ENCODE data around the gene BRD2. TPM values are rescaled to one million over a fixed set of nuclear protein-coding genes. Genes with fewer than 3 reads are reported as not detected.

BRD2 gene
- total RNA-seq, 3 donors from 2014 or later, result 338 to 358 (median 348) TPM

GRCh38 chr6:32943864-32944649 lies 24.3 kb upstream of the BRD2 start:
- Mint-ChIP-seq H3K9me3 (no peaks in the 10 kb centered on the region), H3K36me3 (ENCODE audit: insufficient read depth) (no peaks in the 10 kb centered on the region), H3K4me3 (peak overlapping the region; percentile 57), H3K27me3 (ENCODE audit: low read depth) (no peaks in the 10 kb centered on the region), H3K4me1 (ENCODE audit: low read depth) (peaks cover 73% of the 10 kb centered on the region)
- ATAC-seq (peak; percentile 47 to 53), DNase-seq (no peak)

- ATAC-seq (no peak), DNase-seq (peak; percentile 46)
- Mint-ChIP-seq H3K4me1 (ENCODE audit: low read depth) (peaks cover 79% of the 10 kb centered on the region), H3K36me3 (ENCODE audit: insufficient read depth) (no peaks in the 10 kb centered on the region), H3K9me3 (no peaks in the 10 kb centered on the region), H3K4me3 (peak overlapping the region; percentile 5), H3K27me3 (ENCODE audit: low read depth) (no peaks in the 10 kb centered on the region)
These were observed 23.2 kb upstream of the BRD2 start for GRCh38 chr6:32945108-32945760.

DNA sequence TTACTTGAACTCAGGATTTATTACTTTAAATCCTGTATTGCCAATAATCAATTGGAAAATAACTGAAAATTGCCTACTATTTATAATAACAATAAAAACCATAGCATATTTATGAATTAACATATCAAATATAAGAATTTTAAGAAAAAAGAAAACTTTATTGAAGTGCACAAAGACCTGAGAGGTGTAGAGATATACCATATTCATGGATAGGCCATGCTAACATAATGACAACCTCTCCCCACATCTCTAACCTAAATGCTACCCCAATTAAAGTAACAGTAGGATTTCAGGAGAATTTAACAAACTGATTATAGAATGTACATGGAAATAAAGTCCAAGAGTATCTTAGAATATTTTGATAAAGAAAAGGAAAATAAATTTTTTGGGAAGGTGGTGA lies 22.4 kb upstream of the BRD2 start:
- Mint-ChIP-seq H3K36me3 (ENCODE audit: insufficient read depth) (no peaks in the 10 kb centered on the region), H3K27me3 (ENCODE audit: low read depth) (no peaks in the 10 kb centered on the region)
- no peak for ATAC-seq

GRCh38 chr6:32946893-32947292 lies 21.5 kb upstream of the BRD2 start:
- Mint-ChIP-seq H3K4me1 (ENCODE audit: low read depth) (peaks cover 67% of the 10 kb centered on the region), H3K36me3 (ENCODE audit: insufficient read depth) (no peaks in the 10 kb centered on the region), H3K27me3 (ENCODE audit: low read depth) (no peaks in the 10 kb centered on the region), H3K4me3 (no peak overlapping the region), H3K9me3 (no peaks in the 10 kb centered on the region)
- no peak for DNase-seq
- no peak for ATAC-seq

More for the DNA sequence above, 22.4 kb upstream of the BRD2 start:
- Mint-ChIP-seq H3K9me3 (no peaks in the 10 kb centered on the region), H3K4me1 (ENCODE audit: low read depth) (peaks cover 75% of the 10 kb centered on the region), H3K4me3 (no peak overlapping the region)
- no peak for DNase-seq

DNA sequence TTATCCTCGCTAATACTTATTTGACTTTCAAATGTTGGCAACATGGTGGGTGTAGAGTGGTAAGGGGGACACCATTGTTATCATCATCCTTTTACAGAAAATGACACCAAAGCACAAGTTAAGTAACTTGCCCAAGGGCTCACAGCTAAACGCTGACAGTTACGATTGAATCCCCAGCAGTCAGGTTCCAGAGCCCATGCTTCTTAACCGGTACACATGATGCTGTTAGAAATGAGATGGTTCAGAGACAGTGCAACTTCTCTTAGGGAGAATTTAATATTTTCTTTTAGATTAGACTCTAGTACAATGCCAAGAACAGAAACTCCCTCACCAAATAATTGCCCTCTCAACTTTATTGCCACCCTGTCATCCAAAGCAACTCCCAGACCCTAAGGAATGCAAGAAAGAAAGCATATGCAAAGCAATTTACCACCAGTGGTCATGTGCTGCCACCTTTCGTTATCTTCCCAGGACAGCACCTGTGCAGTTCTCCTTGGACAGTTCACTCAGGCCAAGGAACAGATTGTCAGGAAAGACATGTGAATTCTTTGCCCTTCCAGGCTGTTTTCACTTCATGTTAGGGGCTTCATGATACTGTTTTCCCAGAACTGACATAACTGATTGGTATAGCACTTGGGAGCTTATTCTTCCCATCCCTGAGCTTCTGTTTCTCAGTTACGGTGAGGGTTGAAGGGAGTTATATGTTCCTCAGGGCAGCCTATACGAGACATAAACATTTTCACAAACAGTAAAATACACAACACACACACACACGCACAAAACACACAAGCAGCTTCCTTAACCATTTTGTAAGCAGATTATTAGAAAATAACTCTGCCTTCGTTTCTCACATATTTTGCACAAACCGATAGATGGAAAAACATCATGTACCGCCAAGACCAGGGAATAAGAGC lies 20.6 kb upstream of the BRD2 start:
- DNase-seq (peak; percentile 27), ATAC-seq (no peak)
- H3K36me3 Mint-ChIP-seq (ENCODE audit: insufficient read depth), result no peaks in the 10 kb centered on the region
- H3K4me1 Mint-ChIP-seq (ENCODE audit: low read depth), result peaks cover 67% of the 10 kb centered on the region
- no peak overlapping the region for H3K4me3 Mint-ChIP-seq
- H3K9me3 Mint-ChIP-seq, result no peaks in the 10 kb centered on the region
- H3K27me3 Mint-ChIP-seq (ENCODE audit: low read depth), result no peaks in the 10 kb centered on the region

GRCh38 chr6:32949113-32949512 lies 19.3 kb upstream of the BRD2 start:
- no peak for ATAC-seq
- H3K4me1 Mint-ChIP-seq (ENCODE audit: low read depth), result peaks cover 68% of the 10 kb centered on the region

GRCh38 chr6:32950010-32950409 lies 18.4 kb upstream of the BRD2 start:
- no peak for ATAC-seq
- no peaks in the 10 kb centered on the region for H3K9me3 Mint-ChIP-seq

More at GRCh38 chr6:32949113-32949512, 19.3 kb upstream of the BRD2 start:
- no peaks in the 10 kb centered on the region for H3K9me3 Mint-ChIP-seq
- H3K4me3 Mint-ChIP-seq, result no peak overlapping the region
- DNase-seq, result no peak
- no peaks in the 10 kb centered on the region for H3K27me3 Mint-ChIP-seq (ENCODE audit: low read depth)
- no peaks in the 10 kb centered on the region for H3K36me3 Mint-ChIP-seq (ENCODE audit: insufficient read depth)

DNA sequence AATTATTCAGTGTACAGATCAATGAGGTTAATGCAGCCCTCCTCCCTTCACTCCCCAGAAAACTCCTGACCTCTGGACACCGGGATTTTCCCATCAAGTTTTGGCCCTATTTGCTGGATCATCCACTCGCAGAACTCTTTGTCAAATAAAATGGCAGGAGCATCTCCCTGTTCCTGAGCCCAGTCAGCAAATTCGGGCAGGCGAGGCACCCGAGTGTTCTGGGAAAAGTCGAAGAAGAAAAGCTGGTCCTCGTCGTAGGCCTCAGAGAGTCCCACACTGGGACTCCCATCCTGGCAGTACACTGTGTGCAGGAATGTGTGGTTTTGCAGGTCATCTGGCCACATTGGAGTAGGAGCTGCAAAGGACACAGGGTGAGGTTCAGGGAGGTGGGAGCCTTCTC lies 17.9 kb upstream of the BRD2 start:
- H3K27me3 Mint-ChIP-seq (ENCODE audit: low read depth), result no peaks in the 10 kb centered on the region
- ATAC-seq, result no peak
- no peaks in the 10 kb centered on the region for H3K9me3 Mint-ChIP-seq
- no peaks in the 10 kb centered on the region for H3K36me3 Mint-ChIP-seq (ENCODE audit: insufficient read depth)
- DNase-seq, result no peak
- no peak overlapping the region for H3K4me3 Mint-ChIP-seq
- H3K4me1 Mint-ChIP-seq (ENCODE audit: low read depth), result peaks cover 68% of the 10 kb centered on the region

More at GRCh38 chr6:32950010-32950409, 18.4 kb upstream of the BRD2 start:
- H3K36me3 Mint-ChIP-seq (ENCODE audit: insufficient read depth), result no peaks in the 10 kb centered on the region
- H3K27me3 Mint-ChIP-seq (ENCODE audit: low read depth), result no peaks in the 10 kb centered on the region
- no peak overlapping the region for H3K4me3 Mint-ChIP-seq
- peaks cover 68% of the 10 kb centered on the region for H3K4me1 Mint-ChIP-seq (ENCODE audit: low read depth)
- DNase-seq, result no peak

DNA sequence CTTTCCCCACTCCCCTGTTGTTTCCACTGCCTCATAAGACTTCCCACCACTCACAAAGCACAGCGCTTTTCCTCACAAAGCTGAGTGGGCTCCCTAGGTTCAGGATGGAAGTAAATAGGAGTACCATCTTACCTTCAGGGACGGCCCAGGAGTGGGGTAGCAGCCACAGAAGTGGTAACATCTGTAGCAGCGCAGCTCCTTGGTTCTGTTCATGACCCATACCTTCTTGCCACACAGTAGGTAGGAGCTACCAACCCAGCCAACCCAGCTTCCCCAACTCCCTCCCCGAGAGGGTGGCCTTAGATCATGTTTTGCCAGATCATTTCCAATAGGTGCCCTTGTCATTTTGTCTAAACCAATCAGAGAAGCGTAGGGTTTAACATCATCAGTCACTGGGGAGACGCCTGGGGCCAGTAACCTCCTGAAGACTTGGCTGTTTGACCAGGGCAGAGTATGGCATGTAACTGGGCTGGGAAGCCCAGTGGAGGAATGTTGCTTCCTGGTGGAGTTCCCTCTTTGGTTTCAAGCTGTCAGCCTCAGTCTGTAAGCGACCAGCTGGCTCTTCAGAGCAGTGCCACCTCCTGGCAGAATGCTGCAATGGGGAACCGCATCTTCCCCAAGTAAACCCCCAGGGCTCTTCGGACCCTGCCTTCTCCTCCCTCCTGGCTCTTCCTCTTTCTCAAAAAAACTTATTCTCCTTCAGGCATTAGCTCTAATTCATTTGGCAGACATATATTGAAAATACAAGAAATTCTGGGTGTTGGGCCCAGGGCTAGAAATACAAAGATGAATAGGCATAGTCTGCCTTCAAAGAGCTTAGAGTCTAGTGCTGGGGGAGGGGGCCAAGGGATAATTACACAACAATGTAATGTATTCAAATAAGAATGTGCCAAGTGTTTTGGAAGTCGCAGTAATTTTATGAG lies 15.3 kb upstream of the BRD2 start, which contains the start of gene HLA-DMA:
Gene HLA-DMA, minus strand, starts transcription at position 281 of the 923 bp plus-strand sequence. Its CDS starts 61 bp downstream, at position 220.
- ATAC-seq (peak; percentile 97), DNase-seq (peak; percentile 68)
- Mint-ChIP-seq H3K36me3 (ENCODE audit: insufficient read depth) (peaks cover 2% of the 10 kb centered on the region), H3K4me3 (peak within 1 kb of the TSS; percentile 79), H3K4me1 (ENCODE audit: low read depth) (peaks cover 64% of the 10 kb centered on the region), H3K9me3 (no peaks in the 10 kb centered on the region), H3K27me3 (ENCODE audit: low read depth) (no peaks in the 10 kb centered on the region)

DNA sequence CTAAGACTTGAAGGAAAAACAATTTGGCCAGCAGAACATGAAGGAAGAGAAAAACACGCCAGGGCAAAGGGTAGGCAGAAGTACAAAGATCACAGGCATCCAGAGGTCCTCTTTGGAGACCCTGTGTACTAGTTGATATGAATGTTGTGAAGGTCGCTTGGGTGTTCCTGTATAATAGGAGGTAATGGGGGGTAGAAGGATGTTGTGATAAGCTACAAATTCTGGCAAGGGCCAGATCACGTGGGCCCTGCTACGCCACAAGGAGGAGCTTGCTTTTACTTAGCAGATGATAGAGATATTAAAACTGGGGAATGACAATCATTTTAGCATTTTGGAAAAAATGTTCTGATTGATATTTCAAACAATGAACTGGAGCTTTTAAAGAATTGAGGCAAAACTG lies 14.6 kb upstream of the BRD2 start:
- DNase-seq, result no peak
- H3K4me3 Mint-ChIP-seq, result no peak overlapping the region
- H3K36me3 Mint-ChIP-seq (ENCODE audit: insufficient read depth), result peaks cover 2% of the 10 kb centered on the region
- no peaks in the 10 kb centered on the region for H3K27me3 Mint-ChIP-seq (ENCODE audit: low read depth)
- no peak for ATAC-seq
- H3K9me3 Mint-ChIP-seq, result no peaks in the 10 kb centered on the region
- H3K4me1 Mint-ChIP-seq (ENCODE audit: low read depth), result peaks cover 60% of the 10 kb centered on the region

GRCh38 chr6:32954267-32954666 lies 14.1 kb upstream of the BRD2 start:
- ATAC-seq (no peak), DNase-seq (no peak)
- H3K4me1 Mint-ChIP-seq (ENCODE audit: low read depth), result peaks cover 57% of the 10 kb centered on the region
- no peaks in the 10 kb centered on the region for H3K27me3 Mint-ChIP-seq (ENCODE audit: low read depth)
- peaks cover 2% of the 10 kb centered on the region for H3K36me3 Mint-ChIP-seq (ENCODE audit: insufficient read depth)
- H3K9me3 Mint-ChIP-seq, result no peaks in the 10 kb centered on the region
- H3K4me3 Mint-ChIP-seq, result no peak overlapping the region

- DNase-seq (no peak), ATAC-seq (peak; percentile 32 to 52)
- Mint-ChIP-seq H3K4me3 (no peak overlapping the region), H3K9me3 (no peaks in the 10 kb centered on the region), H3K4me1 (ENCODE audit: low read depth) (peaks cover 48% of the 10 kb centered on the region), H3K27me3 (ENCODE audit: low read depth) (no peaks in the 10 kb centered on the region), H3K36me3 (ENCODE audit: insufficient read depth) (peaks cover 5% of the 10 kb centered on the region)
These were observed 13.2 kb upstream of the BRD2 start for GRCh38 chr6:32954986-32955802.

DNA sequence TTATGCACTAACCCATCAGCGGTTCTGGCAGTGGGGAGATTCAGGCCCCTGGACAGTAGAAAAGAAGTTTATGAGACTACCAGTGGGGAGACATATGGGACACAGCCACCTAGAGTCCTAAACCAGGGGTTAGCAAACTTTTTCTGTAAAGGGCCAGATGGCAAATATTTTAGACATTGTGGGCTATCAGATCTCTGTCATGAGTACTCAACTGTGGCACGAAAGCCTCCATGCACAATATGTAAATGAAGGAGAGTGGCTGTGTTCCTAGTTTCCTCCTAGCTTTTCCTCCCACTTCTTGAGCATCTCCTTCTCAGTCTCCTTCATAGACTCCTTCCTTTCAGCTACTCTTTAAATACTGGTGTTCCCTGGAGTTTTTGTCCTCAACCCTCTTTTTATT lies 12.2 kb upstream of the BRD2 start:
- H3K9me3 Mint-ChIP-seq, result no peaks in the 10 kb centered on the region
- H3K4me1 Mint-ChIP-seq (ENCODE audit: low read depth), result peaks cover 49% of the 10 kb centered on the region
- H3K27me3 Mint-ChIP-seq (ENCODE audit: low read depth), result no peaks in the 10 kb centered on the region
- H3K4me3 Mint-ChIP-seq, result no peak overlapping the region
- peaks cover 5% of the 10 kb centered on the region for H3K36me3 Mint-ChIP-seq (ENCODE audit: insufficient read depth)
- DNase-seq (no peak), ATAC-seq (no peak)

All from activated T-cell treated with anti-CD3 and anti-CD28 coated beads, Interleukin-2, amount 50 U/mL, for 4 hours (primary cell).